H9 (cell line): Measurements from ENCODE around the gene HIPK1. TPM values are rescaled to one million over a fixed set of nuclear protein-coding genes. Genes with fewer than 3 reads are reported as not detected.

Experiments
- DNase-seq: peaks from one replicate; pipeline ENCODE4 v3.0.0-alpha.2; 2017
- H2AFZ ChIP-seq: one replicate; pipeline ENCODE4 v1.6.1; 2013; ENCODE audit warnings: mild to moderate bottlenecking, low read length, control low read depth, moderate library complexity
- H2AK5ac ChIP-seq: 2 replicates; pipeline ENCODE4 v1.6.1; 2013; ENCODE audit warnings: low read length, control low read depth, mixed read lengths; ENCODE audit not compliant: insufficient read length
- H2BK120ac ChIP-seq: one replicate; pipeline ENCODE4 v1.6.1; 2013; ENCODE audit warnings: low read depth, mild to moderate bottlenecking, low read length, control low read depth, inconsistent platforms; ENCODE audit not compliant: poor library complexity, severe bottlenecking
- H2BK12ac ChIP-seq: 2 replicates; pipeline ENCODE4 v1.6.1; 2013; ENCODE audit warnings: low read length, control low read depth, mixed read lengths, low read depth; ENCODE audit not compliant: insufficient read length
- H2BK15ac ChIP-seq: 2 replicates; pipeline ENCODE4 v1.6.1; 2013; ENCODE audit warnings: low read depth, low read length, control low read depth
- H2BK20ac ChIP-seq: one replicate; pipeline ENCODE4 v1.6.1; 2013; ENCODE audit warnings: low read depth, mild to moderate bottlenecking, low read length, control low read depth, inconsistent platforms; ENCODE audit not compliant: poor library complexity, severe bottlenecking
- H2BK5ac ChIP-seq: 2 replicates; pipeline ENCODE4 v1.6.1; 2013; ENCODE audit warnings: low read length, control low read depth, mixed read lengths; ENCODE audit not compliant: insufficient read length
- H3K14ac ChIP-seq: 2 replicates; pipeline ENCODE4 v1.6.1; 2013; ENCODE audit warnings: low read length, control low read depth; ENCODE audit not compliant: insufficient read depth
- H3K18ac ChIP-seq: 2 replicates; pipeline ENCODE4 v1.6.1; 2013; ENCODE audit warnings: low read depth, mild to moderate bottlenecking, mixed read lengths, low read length, control low read depth; ENCODE audit not compliant: insufficient read length
- H3K23ac ChIP-seq: 2 replicates; pipeline ENCODE4 v1.6.1; 2013; ENCODE audit warnings: low read length, control low read depth, mixed read lengths, low read depth; ENCODE audit not compliant: insufficient read length
- H3K23me2 ChIP-seq: 2 replicates; pipeline ENCODE4 v1.6.1; 2013; ENCODE audit warnings: low read depth, mild to moderate bottlenecking, mixed read lengths, low read length, control low read depth; ENCODE audit not compliant: insufficient read length, poor library complexity, severe bottlenecking
- H3K27ac ChIP-seq: 2 replicates; pipeline ENCODE4 v1.5.1; 2013; ENCODE audit warnings: low read length, control low read depth, mixed read lengths, low read depth; ENCODE audit not compliant: insufficient read length
- H3K27me3 ChIP-seq: 2 replicates; pipeline ENCODE4 v1.6.1; 2013; ENCODE audit warnings: low read length, control low read depth, inconsistent platforms; ENCODE audit not compliant: insufficient read depth
- H3K4ac ChIP-seq: 2 replicates; pipeline ENCODE4 v1.6.1; 2013; ENCODE audit warnings: low read depth, mild to moderate bottlenecking, control low read depth, inconsistent platforms, low read length, moderate library complexity
- H3K4me1 ChIP-seq: 2 replicates; pipeline ENCODE4 v1.6.1; 2013; ENCODE audit warnings: low read length, control low read depth, inconsistent platforms; ENCODE audit not compliant: insufficient read depth
- H3K4me2 ChIP-seq: 2 replicates; pipeline ENCODE4 v1.6.1; 2013; ENCODE audit warnings: low read length, control low read depth, mixed read lengths; ENCODE audit not compliant: insufficient read length, insufficient read depth
- H3K56ac ChIP-seq: 2 replicates; pipeline ENCODE4 v1.6.1; 2013; ENCODE audit warnings: low read depth, mild to moderate bottlenecking, mixed read lengths, low read length, control low read depth; ENCODE audit not compliant: insufficient read length
- H3K79me1 ChIP-seq: 2 replicates; pipeline ENCODE4 v1.6.1; 2013; ENCODE audit warnings: low read depth, mild to moderate bottlenecking, moderate library complexity, low read length, control low read depth, inconsistent platforms; ENCODE audit not compliant: insufficient read depth, poor library complexity, severe bottlenecking
- H3K79me2 ChIP-seq: 2 replicates; pipeline ENCODE4 v1.6.1; 2013; ENCODE audit warnings: low read length, control low read depth, inconsistent platforms; ENCODE audit not compliant: insufficient read depth
- H3K9ac ChIP-seq: 2 replicates; pipeline ENCODE4 v1.6.1; 2013; ENCODE audit warnings: low read length, control low read depth, mixed read lengths; ENCODE audit not compliant: insufficient read length; ENCODE audit errors: extremely low read depth
- H3K9me3 ChIP-seq: one replicate; pipeline ENCODE4 v1.6.1; 2013; ENCODE audit warnings: low read depth, low read length, inconsistent platforms; ENCODE audit not compliant: control insufficient read depth
- H3T11ph ChIP-seq: one replicate; pipeline ENCODE4 v1.6.1; 2013; ENCODE audit warnings: mild to moderate bottlenecking, low read length, control low read depth, inconsistent platforms
- H4K20me1 ChIP-seq: one replicate; pipeline ENCODE4 v1.6.1; 2013; ENCODE audit not compliant: control insufficient read depth, insufficient read length, insufficient read depth
- H4K5ac ChIP-seq: 2 replicates; pipeline ENCODE4 v1.6.1; 2013; ENCODE audit warnings: low read depth, mild to moderate bottlenecking, mixed read lengths, low read length, control low read depth; ENCODE audit not compliant: insufficient read length
- H4K8ac ChIP-seq: replicated peaks from 2 replicates; pipeline ENCODE4 v1.6.1; 2013; ENCODE audit warnings: low read length, control low read depth, mixed read lengths, low read depth; ENCODE audit not compliant: insufficient read length
- H4K91ac ChIP-seq: 2 replicates; pipeline ENCODE4 v1.6.1; 2013; ENCODE audit warnings: low read depth, mild to moderate bottlenecking, moderate library complexity, mixed read lengths, low read length, control low read depth; ENCODE audit not compliant: insufficient read length
- H3K27ac Mint-ChIP-seq, 3 experiments: 2 replicates in 2 of 3; 3 replicates in 1 of 3; pipeline ENCODE4 v1.8.0; 2020 to 2021; ENCODE audit warnings: mixed read lengths in 3 of 3, mild to moderate bottlenecking in 1 of 3, moderate library complexity in 1 of 3
- H3K27me3 Mint-ChIP-seq: 2 replicates; pipeline ENCODE4 v1.8.0; 2021; ENCODE audit warnings: low read depth, mild to moderate bottlenecking, moderate library complexity, mixed read lengths
- H3K36me3 Mint-ChIP-seq, 3 experiments: 2 replicates in 2 of 3; 3 replicates in 1 of 3; pipeline ENCODE4 v1.8.0; 2020 to 2021; ENCODE audit warnings: low read depth in 3 of 3, mixed read lengths in 3 of 3; ENCODE audit not compliant: insufficient read depth in 1 of 3
- H3K4me1 Mint-ChIP-seq, 2 experiments: 2 replicates each; pipeline ENCODE4 v1.8.0; 2020; ENCODE audit warnings: mixed read lengths in 2 of 2
- H3K4me3 Mint-ChIP-seq, 2 experiments: 2 replicates in 1 of 2; 3 replicates in 1 of 2; pipeline ENCODE4 v1.8.0; 2020 to 2021; ENCODE audit warnings: mild to moderate bottlenecking in 2 of 2, mixed read lengths in 2 of 2, moderate library complexity in 1 of 2
- H3K9me3 Mint-ChIP-seq, 2 experiments: 2 replicates in 1 of 2; 3 replicates in 1 of 2; pipeline ENCODE4 v1.8.0; 2020; ENCODE audit warnings: mild to moderate bottlenecking in 2 of 2, mixed read lengths in 2 of 2, moderate library complexity in 1 of 2
- CTCF ChIP-seq: fragments of 200-600 bp; sonication (generic); conservative IDR thresholded peaks from 3 replicates; pipeline ENCODE4 v1.8.0; 2021; ENCODE audit warnings: antibody characterized with exemption, mild to moderate bottlenecking
- WGBS: extraction: QIAGEN DNeasy Blood & Tissue Kit; methylation state at CpG from one replicate; pipeline ENCODE4 v1.1.7; 2013; ENCODE audit warnings: missing lambda C conversion rate, low lambda C conversion rate, mixed read lengths; ENCODE audit not compliant: insufficient read length; ENCODE audit errors: extremely low coverage; 5-methylcytosine and 5-hydroxymethylcytosine counted together
- total RNA-seq: library from RNA; stranded (reverse); gene quantifications from 2 replicates; pipeline ENCODE4 v1.2.1, GENCODE V29; 2021

The HIPK1 gene
- total RNA-seq, 1 experiment from 2014 or later, result 65.7 TPM

- Mint-ChIP-seq H3K36me3 (peaks cover 52 to 74% (median 73%) of the 10 kb centered on the region in 3 experiments), H3K4me3 (no peak overlapping the region), H3K27me3 (peaks cover 6% of the 10 kb centered on the region), H3K4me1 (peaks cover 52 to 54% of the 10 kb centered on the region in 2 experiments), H3K27ac (peak overlapping the region in 2 of 3 experiments; percentile 3 to 32; a peak in 3 of 7 replicates), H3K9me3 (peaks cover 30 to 32% of the 10 kb centered on the region in 2 experiments)
- H3K4me1 ChIP-seq, result peaks cover 10% of the 10 kb centered on the region; the same call in 1 of the 2 replicates
- no peaks in the 10 kb centered on the region for H3K27me3 ChIP-seq
- no peak overlapping the region for H3T11ph ChIP-seq
- no peak overlapping the region for H2BK5ac ChIP-seq
- H4K5ac ChIP-seq, result no peak overlapping the region
- no peak overlapping the region for H2AFZ ChIP-seq
- H3K4me2 ChIP-seq, result no peak overlapping the region
- H4K91ac ChIP-seq, result no peak overlapping the region
- no peak overlapping the region for H3K9ac ChIP-seq
- H3K23me2 ChIP-seq, result peaks cover 10% of the 10 kb centered on the region
- 0 out of 2 replicates have a peak overlapping the region, but pooled peaks have one; percentile 4 for H3K14ac ChIP-seq
- H2BK12ac ChIP-seq, result no peak overlapping the region
- no peak overlapping the region for H3K56ac ChIP-seq
- no peak overlapping the region for H2BK20ac ChIP-seq
- H3K23ac ChIP-seq, result no peak overlapping the region
- TF ChIP-seq CTCF, result no peak
- H4K20me1 ChIP-seq, result no peaks in the 10 kb centered on the region
- no peak overlapping the region for H4K8ac ChIP-seq
- H2BK15ac ChIP-seq, result no peak overlapping the region
- peaks cover 6% of the 10 kb centered on the region; the same call in 1 of the 2 replicates for H3K79me2 ChIP-seq
- no peak overlapping the region for H3K18ac ChIP-seq
- no peak overlapping the region for H3K27ac ChIP-seq
- H3K4ac ChIP-seq, result no peak overlapping the region
- H3K79me1 ChIP-seq, result peaks cover 6% of the 10 kb centered on the region
- DNase-seq, result no peak
- no peak overlapping the region for H2AK5ac ChIP-seq
- no peak overlapping the region for H2BK120ac ChIP-seq
- no CpG with 5 or more reads among the region's 8 CpGs for WGBS
- peaks cover 7% of the 10 kb centered on the region for H3K9me3 ChIP-seq
Observed at GRCh38 chr1:113983391-113983790, 54.3 kb downstream of the HIPK1 start.
